Memory B cell (primary cell): ENCODE measurements around the gene TBC1D24.

Experiments used
- ATAC-seq: fragments of 150-1000 bp; cut with Tn5 transposase; 2 replicates; pipeline ENCODE4 v1.10.0; 2021; ENCODE audit warnings: low read depth, mild to moderate bottlenecking, moderate library complexity
- DNase-seq, 2 donors: peaks; one replicate each; pipeline ENCODE4 v3.0.0; 2022; ENCODE audit warnings: low spot score in 2 of 2
- H3K27ac Mint-ChIP-seq: one replicate; pipeline ENCODE4 v1.8.0; 2022; ENCODE audit warnings: mild to moderate bottlenecking, moderate library complexity, mixed read lengths
- H3K27me3 Mint-ChIP-seq: one replicate; pipeline ENCODE4 v1.8.0; 2022; ENCODE audit warnings: mixed read lengths
- H3K36me3 Mint-ChIP-seq: one replicate; pipeline ENCODE4 v1.8.0; 2022; ENCODE audit warnings: mild to moderate bottlenecking, mixed read lengths
- H3K4me1 Mint-ChIP-seq: one replicate; pipeline ENCODE4 v1.8.0; 2022; ENCODE audit warnings: mixed read lengths
- H3K4me3 Mint-ChIP-seq: one replicate; pipeline ENCODE4 v1.8.0; 2022; ENCODE audit warnings: mild to moderate bottlenecking, moderate library complexity, mixed read lengths
- H3K9me3 Mint-ChIP-seq: one replicate; pipeline ENCODE4 v1.8.0; 2022; ENCODE audit warnings: mixed read lengths

TBC1D24 gene

GRCh38 chr16:2487903-2488531 lies 13.1 kb downstream of the TBC1D24 start:
- DNase-seq = no peak
- Mint-ChIP-seq H3K36me3 (no peaks in the 10 kb centered on the region), H3K27ac (no peak overlapping the region), H3K27me3 (no peaks in the 10 kb centered on the region), H3K4me3 (no peak overlapping the region), H3K9me3 (no peaks in the 10 kb centered on the region), H3K4me1 (peaks cover 14% of the 10 kb centered on the region)
- no peak for ATAC-seq

DNA sequence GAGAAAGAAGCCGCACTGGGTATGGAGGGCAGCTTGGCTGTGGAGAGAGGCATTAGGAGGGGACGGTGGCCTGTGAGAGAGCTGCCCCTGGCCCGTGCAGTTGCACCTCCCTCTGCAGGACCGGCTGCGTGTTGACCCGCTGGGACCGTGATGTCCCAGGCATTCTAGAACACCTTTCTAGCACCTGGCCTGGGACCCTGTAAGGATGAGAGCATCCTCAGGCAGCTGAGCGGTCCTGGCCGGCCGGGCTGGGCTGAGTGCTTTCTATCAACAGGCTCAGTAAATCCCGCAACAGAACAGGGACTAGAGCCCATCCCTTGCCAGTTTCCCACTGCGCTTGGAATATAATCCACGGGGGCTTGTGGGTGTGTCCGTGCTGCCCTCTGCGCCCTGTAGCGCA lies 14.7 kb downstream of the TBC1D24 start:
- no peak for ATAC-seq
- Mint-ChIP-seq H3K27me3 (no peaks in the 10 kb centered on the region), H3K27ac (no peak overlapping the region), H3K9me3 (no peaks in the 10 kb centered on the region), H3K4me1 (peaks cover 10% of the 10 kb centered on the region), H3K4me3 (no peak overlapping the region), H3K36me3 (no peaks in the 10 kb centered on the region)
- DNase-seq = no peak

DNA sequence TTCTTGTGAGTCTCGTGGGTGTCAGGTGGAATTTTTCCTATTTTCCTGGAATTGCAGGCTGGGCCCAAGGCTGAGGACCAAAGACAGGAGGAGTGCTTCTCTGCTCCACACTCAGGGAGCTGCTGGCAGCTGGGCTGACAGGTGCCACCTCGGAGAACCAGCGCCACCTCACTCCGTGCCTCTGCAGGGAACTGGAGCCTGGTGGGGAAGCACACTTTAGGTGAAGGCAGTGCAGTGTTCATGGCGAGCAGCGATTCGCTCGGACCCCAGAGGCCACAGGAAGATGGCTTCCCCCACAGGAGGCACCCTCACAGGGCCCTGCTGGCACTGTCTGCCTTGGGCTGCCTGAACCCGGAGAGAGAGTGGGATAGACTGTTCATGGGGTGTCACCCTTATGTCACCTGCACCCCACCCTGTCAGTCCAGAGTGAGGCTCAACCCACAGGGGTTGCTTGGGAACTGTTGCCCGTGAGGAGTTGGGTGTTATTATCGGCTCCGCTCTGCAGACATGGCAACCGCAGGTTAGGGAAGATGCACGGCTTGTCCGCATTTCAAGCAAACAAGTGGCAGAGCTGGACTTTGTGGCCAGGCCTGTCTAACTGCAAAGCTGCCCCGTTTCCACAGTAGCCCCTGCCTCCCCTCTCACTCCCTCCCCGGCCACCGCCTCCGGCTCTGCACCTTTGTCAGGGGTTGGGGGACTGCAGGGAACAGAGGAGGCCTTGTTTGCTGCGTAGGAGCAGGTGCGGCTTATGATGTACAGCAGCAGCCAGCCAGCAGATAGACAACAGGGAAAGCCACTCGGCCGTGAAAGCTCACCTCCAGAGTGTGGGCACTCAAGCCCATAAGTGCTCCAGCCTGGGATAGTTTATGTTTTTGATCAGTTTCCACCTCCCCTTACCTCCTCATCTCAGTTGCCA lies 15.5 kb downstream of the TBC1D24 start:
- Mint-ChIP-seq H3K27me3 (no peaks in the 10 kb centered on the region), H3K4me3 (no peak overlapping the region), H3K27ac (no peak overlapping the region), H3K9me3 (no peaks in the 10 kb centered on the region), H3K4me1 (peaks cover 10% of the 10 kb centered on the region), H3K36me3 (no peaks in the 10 kb centered on the region)
- DNase-seq (no peak), ATAC-seq (no peak)

DNA sequence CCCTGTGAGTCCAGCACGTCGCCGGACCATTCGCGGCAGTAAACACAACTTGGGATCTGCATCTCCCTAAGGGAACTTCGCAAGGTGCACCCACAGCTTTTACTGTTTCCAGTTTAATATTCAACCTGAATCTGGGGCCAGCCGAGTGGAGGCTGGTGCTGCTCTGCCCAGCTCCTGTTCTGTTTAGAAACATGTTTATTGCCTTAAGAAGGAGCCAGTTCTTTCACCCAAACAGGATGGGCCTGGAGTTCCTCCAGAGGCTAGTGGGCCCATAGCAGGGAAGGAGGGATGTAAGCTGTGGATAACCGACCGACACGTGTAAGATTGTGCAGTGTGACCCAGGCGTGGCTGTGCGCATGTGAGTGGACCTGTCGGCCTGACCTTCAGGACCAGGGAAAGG lies 17.4 kb downstream of the TBC1D24 start:
- Mint-ChIP-seq H3K27me3 (no peaks in the 10 kb centered on the region), H3K27ac (no peak overlapping the region), H3K9me3 (no peaks in the 10 kb centered on the region), H3K4me3 (no peak overlapping the region), H3K4me1 (peaks cover 4% of the 10 kb centered on the region), H3K36me3 (no peaks in the 10 kb centered on the region)
- DNase-seq = no peak
- ATAC-seq = no peak

- DNase-seq = no peak
- H3K27ac Mint-ChIP-seq = no peak overlapping the region
- H3K4me3 Mint-ChIP-seq = no peak overlapping the region
- H3K4me1 Mint-ChIP-seq = no peaks in the 10 kb centered on the region
- ATAC-seq = no peak
- H3K36me3 Mint-ChIP-seq = peaks cover 5% of the 10 kb centered on the region
- no peaks in the 10 kb centered on the region for H3K9me3 Mint-ChIP-seq
- no peaks in the 10 kb centered on the region for H3K27me3 Mint-ChIP-seq
Measured at GRCh38 chr16:2493605-2494004, 18.7 kb downstream of the TBC1D24 start.

GRCh38 chr16:2494616-2495015 lies 19.7 kb downstream of the TBC1D24 start:
- no peak overlapping the region for H3K4me3 Mint-ChIP-seq
- H3K27ac Mint-ChIP-seq = no peak overlapping the region
- no peaks in the 10 kb centered on the region for H3K9me3 Mint-ChIP-seq
- H3K27me3 Mint-ChIP-seq = no peaks in the 10 kb centered on the region
- H3K4me1 Mint-ChIP-seq = no peaks in the 10 kb centered on the region
- DNase-seq (no peak), ATAC-seq (no peak)
- H3K36me3 Mint-ChIP-seq = peaks cover 5% of the 10 kb centered on the region

GRCh38 chr16:2495041-2495440 lies 20.1 kb downstream of the TBC1D24 start:
- DNase-seq (no peak), ATAC-seq (no peak)
- H3K36me3 Mint-ChIP-seq = peaks cover 5% of the 10 kb centered on the region
- no peaks in the 10 kb centered on the region for H3K4me1 Mint-ChIP-seq
- H3K27ac Mint-ChIP-seq = no peak overlapping the region
- no peaks in the 10 kb centered on the region for H3K27me3 Mint-ChIP-seq
- no peaks in the 10 kb centered on the region for H3K9me3 Mint-ChIP-seq
- no peak overlapping the region for H3K4me3 Mint-ChIP-seq

- ATAC-seq (no peak), DNase-seq (no peak)
- Mint-ChIP-seq H3K9me3 (no peaks in the 10 kb centered on the region), H3K27me3 (no peaks in the 10 kb centered on the region), H3K36me3 (peaks cover 5% of the 10 kb centered on the region), H3K27ac (no peak overlapping the region), H3K4me1 (peaks cover 3% of the 10 kb centered on the region), H3K4me3 (no peak overlapping the region)
Measured at GRCh38 chr16:2496223-2497115, 21.5 kb downstream of the TBC1D24 start.

GRCh38 chr16:2497116-2497630 lies 22.2 kb downstream of the TBC1D24 start:
- no peak overlapping the region for H3K4me3 Mint-ChIP-seq
- no peak for ATAC-seq
- no peaks in the 10 kb centered on the region for H3K9me3 Mint-ChIP-seq
- no peak for DNase-seq
- peaks cover 5% of the 10 kb centered on the region for H3K36me3 Mint-ChIP-seq
- H3K27ac Mint-ChIP-seq = no peak overlapping the region
- H3K27me3 Mint-ChIP-seq = no peaks in the 10 kb centered on the region
- H3K4me1 Mint-ChIP-seq = peaks cover 3% of the 10 kb centered on the region

- no peaks in the 10 kb centered on the region for H3K9me3 Mint-ChIP-seq
- ATAC-seq = no peak
- H3K36me3 Mint-ChIP-seq = peaks cover 5% of the 10 kb centered on the region
- no peak overlapping the region for H3K4me3 Mint-ChIP-seq
- no peak overlapping the region for H3K27ac Mint-ChIP-seq
- peaks cover 3% of the 10 kb centered on the region for H3K4me1 Mint-ChIP-seq
- DNase-seq = no peak
- H3K27me3 Mint-ChIP-seq = no peaks in the 10 kb centered on the region
Measured at GRCh38 chr16:2497695-2498484, 23.0 kb downstream of the TBC1D24 start.

DNA sequence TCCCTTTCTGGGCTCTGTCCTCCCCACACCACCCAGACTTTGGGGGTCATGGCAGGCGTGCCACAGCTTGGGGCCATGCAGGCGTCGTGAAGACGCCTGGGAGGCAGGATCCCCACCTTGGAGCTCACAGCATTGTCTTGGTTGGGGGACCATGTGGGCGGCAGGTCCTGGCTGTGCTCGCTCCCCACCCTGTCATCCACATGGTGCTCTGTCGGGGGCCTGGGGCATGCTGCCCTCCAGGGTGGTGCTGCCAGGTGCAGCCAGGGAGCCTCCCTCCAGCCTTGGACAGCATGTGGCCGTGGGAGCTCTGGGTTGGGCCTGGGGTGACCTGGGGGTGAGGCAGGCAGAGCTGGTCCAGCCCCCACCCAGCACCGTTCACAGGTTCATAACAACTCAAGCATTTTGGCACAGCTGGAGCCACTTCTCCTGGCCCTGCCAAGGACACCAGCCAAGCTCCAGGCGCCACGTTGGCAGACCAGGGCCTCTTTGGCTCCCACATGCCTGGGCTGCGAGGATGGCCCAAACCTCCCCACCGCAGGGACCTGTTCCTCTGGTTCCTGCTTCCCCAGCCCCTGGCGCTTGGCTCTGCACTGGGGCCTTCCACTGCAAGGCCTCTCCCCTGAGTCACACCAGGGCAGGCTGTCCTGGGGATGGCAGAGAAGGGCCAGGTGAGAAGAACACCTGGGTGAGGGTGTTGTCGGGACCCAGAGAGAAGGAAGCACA lies 23.8 kb downstream of the TBC1D24 start:
- H3K4me1 Mint-ChIP-seq = peaks cover 3% of the 10 kb centered on the region
- H3K27me3 Mint-ChIP-seq = no peaks in the 10 kb centered on the region
- H3K27ac Mint-ChIP-seq = no peak overlapping the region
- ATAC-seq (no peak), DNase-seq (no peak)
- H3K4me3 Mint-ChIP-seq = no peak overlapping the region
- peaks cover 5% of the 10 kb centered on the region for H3K36me3 Mint-ChIP-seq
- no peaks in the 10 kb centered on the region for H3K9me3 Mint-ChIP-seq

- Mint-ChIP-seq H3K27me3 (no peaks in the 10 kb centered on the region), H3K27ac (no peak overlapping the region), H3K4me1 (peaks cover 3% of the 10 kb centered on the region), H3K4me3 (no peak overlapping the region), H3K9me3 (no peaks in the 10 kb centered on the region), H3K36me3 (peaks cover 5% of the 10 kb centered on the region)
- ATAC-seq = no peak
- no peak for DNase-seq
Measured at GRCh38 chr16:2499454-2499853, 24.5 kb downstream of the TBC1D24 start.
